ENCODE measurements around the gene MAGEB5.

DNA sequence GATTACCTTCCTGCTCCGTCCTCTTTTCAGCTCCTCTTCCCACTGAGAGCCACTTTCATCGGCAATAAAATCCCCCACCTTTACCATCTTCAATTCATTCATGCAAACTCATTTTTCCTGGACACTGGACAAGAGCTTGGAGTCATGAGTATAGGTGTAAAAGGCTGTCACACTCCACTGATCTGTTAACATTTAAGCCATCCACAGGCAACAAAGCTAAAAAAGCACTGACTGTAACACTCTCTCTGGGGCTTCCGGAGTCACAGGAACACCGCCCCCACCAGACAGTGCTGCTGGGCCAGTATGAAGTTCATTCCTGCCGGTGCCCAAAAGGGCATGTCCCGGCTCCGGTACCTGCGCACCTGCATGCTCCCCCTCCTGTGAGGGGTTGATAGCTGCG, 38.5 kb downstream of the MAGEB5 start:
- TF ChIP-seq POLR2A (IDR thresholded peaks at IDR 0.05) (no peak), POLR2AphosphoS5 (IDR thresholded peaks at IDR 0.05) (no peak), EP300 (IDR thresholded peaks at IDR 0.05) (no peak)
- TF ChIP-seq, protein P1, sequence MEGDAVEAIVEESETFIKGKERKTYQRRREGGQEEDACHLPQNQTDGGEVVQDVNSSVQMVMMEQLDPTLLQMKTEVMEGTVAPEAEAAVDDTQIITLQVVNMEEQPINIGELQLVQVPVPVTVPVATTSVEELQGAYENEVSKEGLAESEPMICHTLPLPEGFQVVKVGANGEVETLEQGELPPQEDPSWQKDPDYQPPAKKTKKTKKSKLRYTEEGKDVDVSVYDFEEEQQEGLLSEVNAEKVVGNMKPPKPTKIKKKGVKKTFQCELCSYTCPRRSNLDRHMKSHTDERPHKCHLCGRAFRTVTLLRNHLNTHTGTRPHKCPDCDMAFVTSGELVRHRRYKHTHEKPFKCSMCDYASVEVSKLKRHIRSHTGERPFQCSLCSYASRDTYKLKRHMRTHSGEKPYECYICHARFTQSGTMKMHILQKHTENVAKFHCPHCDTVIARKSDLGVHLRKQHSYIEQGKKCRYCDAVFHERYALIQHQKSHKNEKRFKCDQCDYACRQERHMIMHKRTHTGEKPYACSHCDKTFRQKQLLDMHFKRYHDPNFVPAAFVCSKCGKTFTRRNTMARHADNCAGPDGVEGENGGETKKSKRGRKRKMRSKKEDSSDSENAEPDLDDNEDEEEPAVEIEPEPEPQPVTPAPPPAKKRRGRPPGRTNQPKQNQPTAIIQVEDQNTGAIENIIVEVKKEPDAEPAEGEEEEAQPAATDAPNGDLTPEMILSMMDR (IDR thresholded peaks at IDR 0.05), result no peak

Data from upper lobe of left lung (tissue), 4 donors.